ENCODE results near the gene NYNRIN.

DNA sequence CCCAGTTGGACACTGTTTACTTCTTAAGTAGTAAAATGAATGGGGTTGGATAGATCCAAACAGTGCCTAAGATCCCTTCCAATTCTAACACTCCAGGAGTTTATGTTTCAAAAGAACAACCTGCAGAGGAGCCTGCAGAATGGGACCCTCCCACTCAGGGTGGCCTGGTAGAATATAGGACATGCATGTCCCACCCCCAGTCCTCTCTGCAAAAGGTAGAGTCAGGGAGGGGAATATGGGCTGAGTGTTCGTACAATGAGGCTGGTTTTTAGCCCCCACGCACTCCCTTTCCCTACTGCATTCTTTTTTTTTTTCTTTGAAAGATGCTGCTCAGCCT lies 11.8 kb upstream of the NYNRIN start:
- TF ChIP-seq, protein P1, sequence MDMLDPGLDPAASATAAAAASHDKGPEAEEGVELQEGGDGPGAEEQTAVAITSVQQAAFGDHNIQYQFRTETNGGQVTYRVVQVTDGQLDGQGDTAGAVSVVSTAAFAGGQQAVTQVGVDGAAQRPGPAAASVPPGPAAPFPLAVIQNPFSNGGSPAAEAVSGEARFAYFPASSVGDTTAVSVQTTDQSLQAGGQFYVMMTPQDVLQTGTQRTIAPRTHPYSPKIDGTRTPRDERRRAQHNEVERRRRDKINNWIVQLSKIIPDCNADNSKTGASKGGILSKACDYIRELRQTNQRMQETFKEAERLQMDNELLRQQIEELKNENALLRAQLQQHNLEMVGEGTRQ (CRISPR knock-in tag; IDR thresholded peaks at IDR 0.05), result no peak
- TF ChIP-seq, protein P2, sequence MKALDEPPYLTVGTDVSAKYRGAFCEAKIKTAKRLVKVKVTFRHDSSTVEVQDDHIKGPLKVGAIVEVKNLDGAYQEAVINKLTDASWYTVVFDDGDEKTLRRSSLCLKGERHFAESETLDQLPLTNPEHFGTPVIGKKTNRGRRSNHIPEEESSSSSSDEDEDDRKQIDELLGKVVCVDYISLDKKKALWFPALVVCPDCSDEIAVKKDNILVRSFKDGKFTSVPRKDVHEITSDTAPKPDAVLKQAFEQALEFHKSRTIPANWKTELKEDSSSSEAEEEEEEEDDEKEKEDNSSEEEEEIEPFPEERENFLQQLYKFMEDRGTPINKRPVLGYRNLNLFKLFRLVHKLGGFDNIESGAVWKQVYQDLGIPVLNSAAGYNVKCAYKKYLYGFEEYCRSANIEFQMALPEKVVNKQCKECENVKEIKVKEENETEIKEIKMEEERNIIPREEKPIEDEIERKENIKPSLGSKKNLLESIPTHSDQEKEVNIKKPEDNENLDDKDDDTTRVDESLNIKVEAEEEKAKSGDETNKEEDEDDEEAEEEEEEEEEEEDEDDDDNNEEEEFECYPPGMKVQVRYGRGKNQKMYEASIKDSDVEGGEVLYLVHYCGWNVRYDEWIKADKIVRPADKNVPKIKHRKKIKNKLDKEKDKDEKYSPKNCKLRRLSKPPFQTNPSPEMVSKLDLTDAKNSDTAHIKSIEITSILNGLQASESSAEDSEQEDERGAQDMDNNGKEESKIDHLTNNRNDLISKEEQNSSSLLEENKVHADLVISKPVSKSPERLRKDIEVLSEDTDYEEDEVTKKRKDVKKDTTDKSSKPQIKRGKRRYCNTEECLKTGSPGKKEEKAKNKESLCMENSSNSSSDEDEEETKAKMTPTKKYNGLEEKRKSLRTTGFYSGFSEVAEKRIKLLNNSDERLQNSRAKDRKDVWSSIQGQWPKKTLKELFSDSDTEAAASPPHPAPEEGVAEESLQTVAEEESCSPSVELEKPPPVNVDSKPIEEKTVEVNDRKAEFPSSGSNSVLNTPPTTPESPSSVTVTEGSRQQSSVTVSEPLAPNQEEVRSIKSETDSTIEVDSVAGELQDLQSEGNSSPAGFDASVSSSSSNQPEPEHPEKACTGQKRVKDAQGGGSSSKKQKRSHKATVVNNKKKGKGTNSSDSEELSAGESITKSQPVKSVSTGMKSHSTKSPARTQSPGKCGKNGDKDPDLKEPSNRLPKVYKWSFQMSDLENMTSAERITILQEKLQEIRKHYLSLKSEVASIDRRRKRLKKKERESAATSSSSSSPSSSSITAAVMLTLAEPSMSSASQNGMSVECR (CRISPR knock-in tag; IDR thresholded peaks at IDR 0.05; ENCODE audit: borderline replicate concordance), result no peak
- TF ChIP-seq SP1 (CRISPR knock-in tag; conservative IDR thresholded peaks at IDR 0.05) (no peak), ZNF121 (CRISPR knock-in tag; IDR thresholded peaks at IDR 0.05) (no peak), FOXP1 (CRISPR knock-in tag; IDR thresholded peaks at IDR 0.05; ENCODE audit: borderline replicate concordance) (no peak), CREB1 (CRISPR knock-in tag; IDR thresholded peaks at IDR 0.05) (no peak), ELF4 (CRISPR knock-in tag; IDR thresholded peaks at IDR 0.05; ENCODE audit: low read depth) (no peak)
- TF ChIP-seq, protein P3, sequence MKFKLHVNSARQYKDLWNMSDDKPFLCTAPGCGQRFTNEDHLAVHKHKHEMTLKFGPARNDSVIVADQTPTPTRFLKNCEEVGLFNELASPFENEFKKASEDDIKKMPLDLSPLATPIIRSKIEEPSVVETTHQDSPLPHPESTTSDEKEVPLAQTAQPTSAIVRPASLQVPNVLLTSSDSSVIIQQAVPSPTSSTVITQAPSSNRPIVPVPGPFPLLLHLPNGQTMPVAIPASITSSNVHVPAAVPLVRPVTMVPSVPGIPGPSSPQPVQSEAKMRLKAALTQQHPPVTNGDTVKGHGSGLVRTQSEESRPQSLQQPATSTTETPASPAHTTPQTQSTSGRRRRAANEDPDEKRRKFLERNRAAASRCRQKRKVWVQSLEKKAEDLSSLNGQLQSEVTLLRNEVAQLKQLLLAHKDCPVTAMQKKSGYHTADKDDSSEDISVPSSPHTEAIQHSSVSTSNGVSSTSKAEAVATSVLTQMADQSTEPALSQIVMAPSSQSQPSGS (CRISPR knock-in tag; IDR thresholded peaks at IDR 0.05; ENCODE audit: borderline replicate concordance, low read depth), result no peak
- TF ChIP-seq, protein P4, sequence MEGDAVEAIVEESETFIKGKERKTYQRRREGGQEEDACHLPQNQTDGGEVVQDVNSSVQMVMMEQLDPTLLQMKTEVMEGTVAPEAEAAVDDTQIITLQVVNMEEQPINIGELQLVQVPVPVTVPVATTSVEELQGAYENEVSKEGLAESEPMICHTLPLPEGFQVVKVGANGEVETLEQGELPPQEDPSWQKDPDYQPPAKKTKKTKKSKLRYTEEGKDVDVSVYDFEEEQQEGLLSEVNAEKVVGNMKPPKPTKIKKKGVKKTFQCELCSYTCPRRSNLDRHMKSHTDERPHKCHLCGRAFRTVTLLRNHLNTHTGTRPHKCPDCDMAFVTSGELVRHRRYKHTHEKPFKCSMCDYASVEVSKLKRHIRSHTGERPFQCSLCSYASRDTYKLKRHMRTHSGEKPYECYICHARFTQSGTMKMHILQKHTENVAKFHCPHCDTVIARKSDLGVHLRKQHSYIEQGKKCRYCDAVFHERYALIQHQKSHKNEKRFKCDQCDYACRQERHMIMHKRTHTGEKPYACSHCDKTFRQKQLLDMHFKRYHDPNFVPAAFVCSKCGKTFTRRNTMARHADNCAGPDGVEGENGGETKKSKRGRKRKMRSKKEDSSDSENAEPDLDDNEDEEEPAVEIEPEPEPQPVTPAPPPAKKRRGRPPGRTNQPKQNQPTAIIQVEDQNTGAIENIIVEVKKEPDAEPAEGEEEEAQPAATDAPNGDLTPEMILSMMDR (IDR thresholded peaks at IDR 0.05), result no peak
- TF ChIP-seq, protein P5, sequence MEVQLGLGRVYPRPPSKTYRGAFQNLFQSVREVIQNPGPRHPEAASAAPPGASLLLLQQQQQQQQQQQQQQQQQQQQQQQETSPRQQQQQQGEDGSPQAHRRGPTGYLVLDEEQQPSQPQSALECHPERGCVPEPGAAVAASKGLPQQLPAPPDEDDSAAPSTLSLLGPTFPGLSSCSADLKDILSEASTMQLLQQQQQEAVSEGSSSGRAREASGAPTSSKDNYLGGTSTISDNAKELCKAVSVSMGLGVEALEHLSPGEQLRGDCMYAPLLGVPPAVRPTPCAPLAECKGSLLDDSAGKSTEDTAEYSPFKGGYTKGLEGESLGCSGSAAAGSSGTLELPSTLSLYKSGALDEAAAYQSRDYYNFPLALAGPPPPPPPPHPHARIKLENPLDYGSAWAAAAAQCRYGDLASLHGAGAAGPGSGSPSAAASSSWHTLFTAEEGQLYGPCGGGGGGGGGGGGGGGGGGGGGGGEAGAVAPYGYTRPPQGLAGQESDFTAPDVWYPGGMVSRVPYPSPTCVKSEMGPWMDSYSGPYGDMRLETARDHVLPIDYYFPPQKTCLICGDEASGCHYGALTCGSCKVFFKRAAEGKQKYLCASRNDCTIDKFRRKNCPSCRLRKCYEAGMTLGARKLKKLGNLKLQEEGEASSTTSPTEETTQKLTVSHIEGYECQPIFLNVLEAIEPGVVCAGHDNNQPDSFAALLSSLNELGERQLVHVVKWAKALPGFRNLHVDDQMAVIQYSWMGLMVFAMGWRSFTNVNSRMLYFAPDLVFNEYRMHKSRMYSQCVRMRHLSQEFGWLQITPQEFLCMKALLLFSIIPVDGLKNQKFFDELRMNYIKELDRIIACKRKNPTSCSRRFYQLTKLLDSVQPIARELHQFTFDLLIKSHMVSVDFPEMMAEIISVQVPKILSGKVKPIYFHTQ (CRISPR knock-in tag; IDR thresholded peaks at IDR 0.05), result no peak
- TF ChIP-seq, protein P6, sequence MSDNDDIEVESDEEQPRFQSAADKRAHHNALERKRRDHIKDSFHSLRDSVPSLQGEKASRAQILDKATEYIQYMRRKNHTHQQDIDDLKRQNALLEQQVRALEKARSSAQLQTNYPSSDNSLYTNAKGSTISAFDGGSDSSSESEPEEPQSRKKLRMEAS (CRISPR knock-in tag; IDR thresholded peaks at IDR 0.05), result no peak

Measured in WTC11 (cell line).